GM19240 (cell line): ENCODE results near the gene ANKRD11.
A peak's percentile ranks its signal among the peaks of the same experiment; 100 is the strongest.
"Not testable (repeated sequence)": the region's sequence is repeated elsewhere in the genome, so short reads cannot be mapped to it uniquely, and the experiment has no call there.

Experiments used
- DNase-seq: peaks from one replicate; pipeline ENCODE4 v3.0.0; 2011; ENCODE audit warnings: low spot score; ENCODE audit not compliant: insufficient read length

The ANKRD11 gene

DNA sequence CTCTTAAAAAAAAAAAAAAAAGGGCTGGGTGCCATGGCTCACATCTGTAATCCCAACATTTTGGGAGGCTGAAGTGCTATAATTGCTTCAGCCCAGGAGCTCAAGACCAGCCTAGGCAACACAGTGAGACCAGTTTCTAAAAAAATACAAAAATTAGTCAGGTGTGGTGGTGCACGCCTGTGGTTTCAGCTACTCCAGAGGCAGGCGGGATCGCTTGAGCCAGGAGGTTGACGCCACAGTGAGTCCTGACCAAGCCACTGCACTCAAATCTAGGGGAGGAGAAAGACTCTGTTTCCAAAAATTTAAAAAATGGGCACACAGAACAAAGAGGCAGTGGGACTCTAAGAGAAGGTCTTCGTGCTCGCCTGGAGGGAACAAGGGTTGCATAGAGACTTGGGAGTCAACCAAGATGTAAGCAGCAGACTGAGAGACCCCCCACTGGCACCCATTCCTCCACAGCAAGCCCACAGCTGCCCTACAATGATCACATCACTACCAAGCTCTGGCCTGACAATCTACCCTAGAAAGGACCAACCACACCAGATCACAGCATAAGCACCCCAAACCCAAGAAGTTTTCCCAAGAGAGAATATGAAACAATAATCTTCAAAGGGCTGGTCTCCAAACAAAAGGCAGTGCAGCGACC lies 121.6 kb downstream of the ANKRD11 start:
- DNase-seq: no peak

GRCh38 chr16:89367538-89367915 lies 122.8 kb downstream of the ANKRD11 start:
- DNase-seq: no peak

GRCh38 chr16:89366561-89367537 lies 123.5 kb downstream of the ANKRD11 start:
- DNase-seq: no peak

- DNase-seq: no peak
Observed at GRCh38 chr16:89365996-89366395, 124.4 kb downstream of the ANKRD11 start.

DNA sequence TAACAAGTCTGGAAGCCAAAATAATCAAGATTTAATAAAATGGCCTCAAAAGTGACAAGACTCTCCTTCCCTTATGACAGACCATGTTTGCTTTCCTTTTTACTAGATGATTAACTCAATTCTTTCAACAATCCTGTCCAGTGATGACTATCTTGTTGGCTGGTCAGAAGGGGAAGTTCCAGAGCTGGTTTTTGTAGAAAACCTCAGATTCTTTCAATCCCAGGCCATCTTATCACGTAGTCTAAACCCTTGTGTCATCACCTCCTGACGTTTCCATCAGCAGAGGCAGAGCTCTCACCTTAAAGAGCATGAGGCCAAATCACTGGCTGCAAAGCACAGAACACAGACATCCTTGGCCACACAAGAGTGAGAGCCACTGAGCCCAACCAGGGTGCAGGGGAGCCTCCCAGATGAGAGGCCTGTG lies 125.3 kb downstream of the ANKRD11 start:
- no peak for DNase-seq

DNA sequence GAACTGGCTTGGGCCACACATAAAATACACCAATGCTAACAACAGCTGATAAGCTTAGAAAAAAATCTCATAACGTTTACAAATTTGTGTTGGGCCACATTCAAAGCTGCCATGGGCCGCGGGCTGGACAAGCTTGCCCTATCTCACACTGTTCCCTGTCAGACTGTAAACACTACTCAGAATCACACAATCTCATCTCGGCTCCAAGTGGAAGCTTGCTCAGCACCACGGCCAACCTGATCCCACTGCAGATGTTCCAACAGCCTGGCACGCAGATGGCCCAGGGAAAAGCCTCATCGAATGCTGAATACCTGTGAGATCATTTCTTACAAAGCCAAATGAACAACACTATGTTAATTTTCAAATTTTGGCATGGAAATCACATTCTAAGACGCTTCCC lies 125.8 kb downstream of the ANKRD11 start:
- DNase-seq: no peak

- no peak for DNase-seq
Observed at GRCh38 chr16:89363621-89364393, 126.6 kb downstream of the ANKRD11 start.

GRCh38 chr16:89362540-89363223 lies 127.7 kb downstream of the ANKRD11 start:
- not testable (repeated sequence) for DNase-seq

DNA sequence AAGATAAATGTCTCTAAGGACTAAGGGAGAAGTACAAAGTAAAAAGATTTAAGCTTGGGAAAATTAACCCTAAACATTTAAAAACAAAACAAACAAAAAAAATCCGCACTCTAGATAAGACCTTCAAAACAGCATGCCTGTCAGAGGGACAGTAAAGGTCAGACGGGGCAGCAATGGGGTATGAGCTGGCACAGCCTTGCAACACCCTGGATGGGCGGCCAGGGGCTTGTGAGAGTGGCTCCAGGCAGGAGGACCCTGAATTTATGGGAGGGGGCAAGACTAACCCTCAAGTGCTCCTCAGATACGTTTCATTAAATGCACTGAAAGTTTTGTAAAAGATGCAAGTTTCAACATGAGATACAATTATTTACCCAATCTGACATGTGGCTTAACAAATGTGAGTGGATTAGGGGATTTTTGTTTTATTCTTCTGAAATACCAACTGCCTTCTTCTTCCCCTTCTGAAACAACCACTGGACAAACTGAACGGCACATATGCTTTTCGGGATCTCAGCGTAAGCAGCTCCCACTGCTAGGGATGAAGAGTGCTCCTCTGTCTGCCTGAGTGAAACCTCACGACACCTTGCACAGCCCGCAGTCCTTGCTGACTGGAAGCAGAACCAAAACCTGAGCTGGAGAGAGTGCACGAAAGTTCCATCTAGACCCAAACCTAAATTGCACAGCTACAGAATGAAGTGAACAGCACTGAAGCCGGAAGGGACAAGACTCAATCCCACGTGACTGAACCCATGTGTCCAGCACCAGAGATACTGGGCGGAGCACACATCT lies 128.4 kb downstream of the ANKRD11 start:
- peak; percentile 73 for DNase-seq

DNA sequence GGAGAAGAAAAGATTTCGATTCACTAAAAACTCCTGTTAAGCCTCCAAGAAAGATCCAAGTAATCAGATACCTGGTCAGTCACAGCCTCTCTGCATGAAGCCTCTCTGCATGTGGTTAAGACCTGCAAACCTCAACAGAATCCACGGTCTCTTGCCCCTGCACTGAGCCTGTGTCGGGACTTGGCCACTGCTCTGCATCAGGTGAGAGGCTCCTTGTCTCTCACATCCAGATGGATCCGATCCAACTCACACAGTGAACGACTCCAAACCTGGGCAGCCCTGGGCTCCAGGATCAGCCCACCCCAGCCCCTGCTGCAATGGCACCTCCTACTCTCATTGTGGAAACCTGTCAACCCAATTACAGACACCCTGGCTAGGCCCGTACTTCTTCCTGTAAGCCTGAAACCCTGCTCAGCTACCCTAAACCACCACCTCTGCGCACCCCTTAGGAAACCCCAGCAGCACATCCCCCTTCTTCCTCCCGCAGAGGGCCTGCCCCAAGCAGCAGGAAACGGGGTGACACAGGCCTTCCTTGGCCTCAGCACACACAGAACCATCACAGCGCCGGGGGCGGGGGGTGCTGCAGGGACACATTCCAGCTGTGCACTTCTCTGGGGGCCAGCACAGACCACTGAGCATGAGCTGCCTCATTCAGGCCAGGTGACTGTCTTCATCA lies 129.5 kb downstream of the ANKRD11 start:
- DNase-seq: peak; percentile 55

- DNase-seq: no peak
Observed at GRCh38 chr16:89359264-89360147, 130.9 kb downstream of the ANKRD11 start.

GRCh38 chr16:89358030-89359005 lies 132.0 kb downstream of the ANKRD11 start:
- DNase-seq: no peak

DNA sequence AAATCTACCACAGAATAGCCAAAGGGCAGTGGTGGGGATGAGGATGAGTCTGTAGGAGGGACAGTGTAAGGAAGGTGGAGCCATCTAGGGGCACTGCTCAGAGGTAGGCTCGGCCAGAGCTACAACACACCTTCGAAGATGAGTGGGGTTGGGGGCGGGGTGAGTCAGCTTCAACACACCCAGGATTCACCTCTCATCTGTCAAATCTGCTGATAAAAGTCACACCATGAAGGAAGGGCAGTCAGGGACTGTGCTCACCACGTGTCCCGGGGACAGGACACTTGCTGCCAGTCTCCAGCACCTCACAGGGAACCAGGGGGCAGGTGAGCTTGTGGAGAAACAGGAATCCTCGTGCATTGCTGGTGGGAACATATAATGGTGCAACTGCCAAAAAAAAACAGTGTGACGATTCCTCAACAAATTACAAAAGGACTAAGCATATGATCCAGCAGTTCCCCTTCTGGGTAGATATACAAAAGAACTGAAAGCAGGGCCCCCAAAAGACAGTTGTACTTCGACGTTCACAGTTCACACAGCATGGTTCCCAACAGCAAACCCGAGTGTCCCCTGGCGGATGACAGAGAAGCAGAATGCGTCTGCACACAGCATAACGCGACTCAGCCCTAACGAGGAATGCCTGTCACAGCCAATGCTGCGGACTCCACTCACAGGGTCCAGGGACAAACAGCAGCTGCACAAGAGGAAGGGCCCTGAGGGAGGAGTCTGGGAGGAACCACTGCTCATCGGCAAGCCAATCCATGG lies 133.1 kb downstream of the ANKRD11 start:
- DNase-seq: no peak

DNA sequence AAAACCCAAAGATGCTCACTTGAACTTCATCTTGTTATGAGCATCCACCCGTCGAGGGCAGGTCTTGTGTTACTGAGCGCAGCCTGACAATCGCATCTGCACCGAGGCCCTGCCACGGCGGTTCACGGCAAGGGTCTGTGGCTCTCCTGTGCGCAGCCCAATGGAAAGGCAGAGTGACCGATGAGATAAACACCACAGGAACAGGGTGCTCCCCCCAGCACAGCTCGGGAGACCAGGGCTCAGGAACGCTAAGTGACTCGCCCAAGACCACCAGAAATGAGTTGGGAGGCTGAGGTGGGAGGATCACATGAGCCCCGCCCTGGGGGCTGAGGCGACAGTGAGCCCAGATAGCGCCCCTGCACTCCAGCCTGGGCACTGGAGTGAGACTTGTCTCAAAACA lies 134.7 kb downstream of the ANKRD11 start:
- no peak for DNase-seq

DNA sequence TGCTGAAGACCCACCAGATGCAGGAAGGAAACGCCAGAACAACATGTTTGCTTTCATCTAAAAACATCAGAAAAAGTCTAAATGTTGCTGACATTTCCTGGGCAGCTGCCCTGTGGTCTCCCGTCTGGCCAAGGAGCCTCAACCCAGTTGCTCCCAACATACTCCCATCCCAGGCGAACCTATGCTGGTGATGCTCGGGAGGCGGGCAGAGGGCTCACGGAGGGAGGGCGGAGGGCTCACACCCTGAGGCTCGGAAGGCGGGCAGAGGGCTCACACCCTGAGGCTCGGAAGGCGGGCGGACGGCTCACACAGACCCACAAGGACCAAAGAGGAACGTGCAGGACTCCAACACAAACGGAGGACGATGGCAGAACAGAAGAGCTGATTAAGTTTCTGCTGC lies 135.4 kb downstream of the ANKRD11 start:
- no peak for DNase-seq

DNA sequence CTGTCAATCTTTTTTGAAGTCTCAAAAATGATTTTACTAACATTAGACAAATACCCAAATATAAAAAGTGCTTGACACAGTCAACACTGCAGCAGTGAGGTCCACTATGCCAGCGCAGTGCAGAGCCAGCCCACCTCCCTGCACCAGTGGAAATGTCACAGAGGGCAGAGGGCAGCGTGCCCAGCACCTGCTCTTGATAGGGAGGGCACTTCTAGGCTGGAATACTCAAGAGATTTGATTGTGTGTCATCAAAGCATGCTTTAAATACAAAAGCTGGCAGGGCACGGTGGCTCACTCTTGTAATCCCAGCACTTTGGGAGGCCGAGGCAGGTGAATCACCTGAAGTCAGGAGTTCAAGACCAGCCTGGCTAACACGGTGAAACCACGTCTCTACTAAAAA lies 136.0 kb downstream of the ANKRD11 start:
- DNase-seq: no peak

DNA sequence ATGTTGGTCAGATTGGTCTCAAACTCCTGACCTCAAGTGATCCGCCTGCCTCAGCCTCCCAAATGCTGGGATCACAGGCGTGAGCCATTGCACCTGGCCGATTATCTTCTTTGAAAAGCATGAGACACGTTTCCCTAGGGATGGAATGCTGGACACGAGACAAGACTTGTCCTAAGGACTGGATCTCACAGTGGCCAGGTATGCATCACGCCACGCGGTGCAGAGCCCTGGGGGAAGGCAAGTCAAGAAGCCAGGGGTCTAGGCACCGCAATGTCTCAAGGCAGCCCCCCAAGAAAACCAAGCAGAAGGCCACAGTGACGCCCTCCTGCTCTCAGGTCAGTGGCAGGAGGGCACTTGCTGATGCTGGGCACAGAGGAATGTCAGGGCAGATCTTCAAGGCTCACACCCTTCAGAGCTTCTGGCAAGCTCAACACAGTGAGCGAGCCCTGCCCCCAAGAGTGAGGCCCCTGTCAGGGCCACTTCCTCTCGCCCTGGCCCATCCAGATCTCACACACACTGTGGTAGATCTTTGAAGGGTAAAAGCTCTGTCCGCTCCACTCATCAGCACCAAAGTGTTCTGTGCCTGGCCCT lies 138.2 kb downstream of the ANKRD11 start:
- no peak for DNase-seq
